ENCODE data around the gene JOSD1.
"Not testable (repeated sequence)": the region's sequence is repeated elsewhere in the genome, so short reads cannot be mapped to it uniquely, and the experiment has no call there.

The JOSD1 gene

GRCh38 chr22:38657045-38657909 is 43.5 kb downstream of the JOSD1 start:
- no peaks in the 10 kb centered on the region for H3K27me3 Mint-ChIP-seq
- no peaks in the 10 kb centered on the region for H3K9me3 Mint-ChIP-seq
- intact Hi-C loops (cut with micrococcal nuclease): no loop called here
- H3K27ac Mint-ChIP-seq: peak overlapping the region; percentile 95
- H3K4me3 Mint-ChIP-seq: peak overlapping the region; percentile 90
- H3K4me1 Mint-ChIP-seq (ENCODE audit: low read depth): peaks cover 13% of the 10 kb centered on the region
- peaks cover 6% of the 10 kb centered on the region for H3K36me3 Mint-ChIP-seq (ENCODE audit: low read depth)

GRCh38 chr22:38656256-38657044 is 44.3 kb downstream of the JOSD1 start, which contains the start of the genes CBY1 and FAM227A:
Gene CBY1 (plus strand): TSS chr22:38656638. CDS start chr22:38668055, 11,417 bp downstream.
Gene FAM227A (minus strand): TSS chr22:38656392. CDS start chr22:38650168, 6,224 bp downstream.
- H3K4me3 Mint-ChIP-seq: peak within 1 kb of the TSS; percentile 90

GRCh38 chr22:38655519-38656255 is 45.1 kb downstream of the JOSD1 start:
- Mint-ChIP-seq H3K9me3 (no peaks in the 10 kb centered on the region), H3K27me3 (no peaks in the 10 kb centered on the region), H3K4me1 (ENCODE audit: low read depth) (peaks cover 13% of the 10 kb centered on the region), H3K4me3 (peak overlapping the region; percentile 90), H3K27ac (peak overlapping the region; percentile 95), H3K36me3 (ENCODE audit: low read depth) (no peaks in the 10 kb centered on the region)
- intact Hi-C loops (cut with micrococcal nuclease): no loop called here

More at GRCh38 chr22:38656256-38657044, 44.3 kb downstream of the JOSD1 start, which contains the start of the genes CBY1 and FAM227A:
- Mint-ChIP-seq H3K36me3 (ENCODE audit: low read depth) (peaks cover 5% of the 10 kb centered on the region), H3K9me3 (no peaks in the 10 kb centered on the region), H3K27ac (peak within 1 kb of the TSS; percentile 95), H3K4me1 (ENCODE audit: low read depth) (peaks cover 13% of the 10 kb centered on the region), H3K27me3 (no peaks in the 10 kb centered on the region)
- intact Hi-C loops (cut with micrococcal nuclease): no loop called here

GRCh38 chr22:38653741-38654140 is 47.0 kb downstream of the JOSD1 start:
- intact Hi-C loops (cut with micrococcal nuclease): no loop called here
- Mint-ChIP-seq H3K4me3 (no peak overlapping the region), H3K27ac (no peak overlapping the region), H3K27me3 (no peaks in the 10 kb centered on the region), H3K4me1 (ENCODE audit: low read depth) (peaks cover 13% of the 10 kb centered on the region), H3K36me3 (ENCODE audit: low read depth) (no peaks in the 10 kb centered on the region), H3K9me3 (no peaks in the 10 kb centered on the region)

- no peaks in the 10 kb centered on the region for H3K9me3 Mint-ChIP-seq
- H3K27ac Mint-ChIP-seq: no peak overlapping the region
- intact Hi-C loops (cut with micrococcal nuclease): no loop called here
- H3K4me3 Mint-ChIP-seq: no peak overlapping the region
- peaks cover 2% of the 10 kb centered on the region for H3K27me3 Mint-ChIP-seq
- H3K36me3 Mint-ChIP-seq (ENCODE audit: low read depth): no peaks in the 10 kb centered on the region
- H3K4me1 Mint-ChIP-seq (ENCODE audit: low read depth): peaks cover 13% of the 10 kb centered on the region
Observed at GRCh38 chr22:38652859-38653258, 47.9 kb downstream of the JOSD1 start.

- intact Hi-C loops (cut with micrococcal nuclease): no loop called here
Observed at GRCh38 chr22:38649841-38650522, 50.8 kb downstream of the JOSD1 start.

GRCh38 chr22:38645430-38645829 is 55.3 kb downstream of the JOSD1 start:
- Mint-ChIP-seq H3K9me3 (no peaks in the 10 kb centered on the region), H3K27ac (no peak overlapping the region), H3K36me3 (ENCODE audit: low read depth) (no peaks in the 10 kb centered on the region), H3K4me3 (no peak overlapping the region), H3K27me3 (peaks cover 3% of the 10 kb centered on the region), H3K4me1 (ENCODE audit: low read depth) (no peaks in the 10 kb centered on the region)
- intact Hi-C loops (cut with micrococcal nuclease): no loop called here

More at GRCh38 chr22:38649841-38650522, 50.8 kb downstream of the JOSD1 start:
- H3K27me3 Mint-ChIP-seq: peaks cover 3% of the 10 kb centered on the region
- H3K4me1 Mint-ChIP-seq (ENCODE audit: low read depth): no peaks in the 10 kb centered on the region
- no peaks in the 10 kb centered on the region for H3K36me3 Mint-ChIP-seq (ENCODE audit: low read depth)
- H3K9me3 Mint-ChIP-seq: no peaks in the 10 kb centered on the region
- no peak overlapping the region for H3K4me3 Mint-ChIP-seq
- H3K27ac Mint-ChIP-seq: no peak overlapping the region

GRCh38 chr22:38644245-38644644 is 56.5 kb downstream of the JOSD1 start:
- intact Hi-C loops (cut with micrococcal nuclease); H3K9me3 Mint-ChIP-seq: not testable (repeated sequence)

GRCh38 chr22:38641476-38642040 is 59.2 kb downstream of the JOSD1 start:
- Mint-ChIP-seq H3K27me3 (peaks cover 4% of the 10 kb centered on the region), H3K4me1 (ENCODE audit: low read depth) (no peaks in the 10 kb centered on the region), H3K36me3 (ENCODE audit: low read depth) (no peaks in the 10 kb centered on the region), H3K27ac (no peak overlapping the region), H3K4me3 (no peak overlapping the region), H3K9me3 (no peaks in the 10 kb centered on the region)
- intact Hi-C loops (cut with micrococcal nuclease): no loop called here

More at GRCh38 chr22:38644245-38644644, 56.5 kb downstream of the JOSD1 start:
- not testable (repeated sequence) for H3K27ac Mint-ChIP-seq; H3K4me3 Mint-ChIP-seq; H3K27me3 Mint-ChIP-seq; H3K4me1 Mint-ChIP-seq (ENCODE audit: low read depth); H3K36me3 Mint-ChIP-seq (ENCODE audit: low read depth)

- H3K4me1 Mint-ChIP-seq (ENCODE audit: low read depth): no peaks in the 10 kb centered on the region
- H3K4me3 Mint-ChIP-seq: no peak overlapping the region
- H3K36me3 Mint-ChIP-seq (ENCODE audit: low read depth): no peaks in the 10 kb centered on the region
- peaks cover 6% of the 10 kb centered on the region for H3K27me3 Mint-ChIP-seq
- intact Hi-C loops (cut with micrococcal nuclease): no loop called here
- no peak overlapping the region for H3K27ac Mint-ChIP-seq
- no peaks in the 10 kb centered on the region for H3K9me3 Mint-ChIP-seq
Observed at GRCh38 chr22:38638728-38639127, 62.0 kb downstream of the JOSD1 start.

GRCh38 chr22:38638216-38638615 is 62.5 kb downstream of the JOSD1 start:
- intact Hi-C loops (cut with micrococcal nuclease): no loop called here
- Mint-ChIP-seq H3K4me1 (ENCODE audit: low read depth) (no peaks in the 10 kb centered on the region), H3K27me3 (peaks cover 6% of the 10 kb centered on the region), H3K36me3 (ENCODE audit: low read depth) (no peaks in the 10 kb centered on the region), H3K27ac (no peak overlapping the region), H3K9me3 (no peaks in the 10 kb centered on the region), H3K4me3 (no peak overlapping the region)
